ENCODE data around the gene MAP7D3.

MAP7D3 gene

DNA sequence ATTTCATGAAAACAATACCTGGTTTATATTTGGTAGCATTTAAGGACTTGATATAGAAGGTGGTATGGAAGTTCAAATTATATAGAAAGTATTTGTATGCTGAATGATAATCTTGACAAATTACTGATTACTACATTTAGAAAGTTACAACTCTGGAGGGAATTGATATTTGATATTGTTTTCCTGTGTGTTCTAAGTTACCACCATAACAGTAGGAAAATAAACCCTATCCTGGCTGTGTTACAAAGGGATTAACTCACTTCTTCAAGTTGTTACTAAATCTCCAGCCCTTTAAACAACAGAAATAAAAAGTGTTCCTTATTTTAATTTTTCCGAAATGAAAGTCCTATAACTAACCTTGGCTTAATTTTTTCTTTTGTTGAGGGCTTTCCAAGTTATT is 67.3 kb downstream of the MAP7D3 start:
- in situ Hi-C loops (cut with MboI; ENCODE audit: low sequenced_read_pairs): no loop called here

DNA sequence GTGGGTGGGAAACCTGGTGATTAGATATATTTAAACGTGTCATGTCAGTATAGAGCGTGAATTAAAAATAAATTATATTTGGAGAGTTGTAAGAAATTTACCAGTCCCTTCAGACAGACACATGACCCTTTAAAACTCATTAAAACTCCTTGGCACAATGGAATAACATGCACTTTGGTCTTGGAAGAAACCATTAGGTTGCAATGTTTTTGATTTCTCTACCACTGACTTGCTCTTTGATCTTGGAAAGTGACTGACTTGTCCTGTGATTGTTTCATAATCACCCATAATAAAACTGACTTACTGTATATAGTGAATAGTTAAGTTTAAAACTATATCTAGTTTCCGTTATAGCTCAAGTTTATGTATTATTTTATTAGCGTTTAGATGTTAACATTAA is 68.0 kb downstream of the MAP7D3 start:
- in situ Hi-C loops (cut with MboI; ENCODE audit: low sequenced_read_pairs): no loop called here

DNA sequence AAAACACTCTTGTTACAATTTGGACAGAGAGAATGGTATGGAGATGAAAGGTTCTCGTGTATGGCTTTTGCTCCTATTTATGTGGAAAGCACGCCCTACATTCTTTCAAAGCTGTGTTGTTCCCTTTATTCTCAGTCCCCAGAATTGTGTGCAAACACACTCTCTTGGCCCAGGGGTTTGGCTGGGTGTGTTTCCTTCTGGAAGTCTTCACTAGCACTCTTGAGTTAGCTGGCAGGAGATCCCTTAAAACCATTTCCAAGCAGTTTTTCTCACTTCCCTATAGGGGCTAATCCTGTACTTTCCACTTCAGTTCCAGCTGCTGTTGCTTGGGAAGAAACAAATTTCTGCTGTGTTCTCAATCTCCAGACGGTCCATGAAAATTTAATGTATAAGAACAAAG is 68.8 kb downstream of the MAP7D3 start:
- in situ Hi-C loops (cut with MboI; ENCODE audit: low sequenced_read_pairs): no loop called here

DNA sequence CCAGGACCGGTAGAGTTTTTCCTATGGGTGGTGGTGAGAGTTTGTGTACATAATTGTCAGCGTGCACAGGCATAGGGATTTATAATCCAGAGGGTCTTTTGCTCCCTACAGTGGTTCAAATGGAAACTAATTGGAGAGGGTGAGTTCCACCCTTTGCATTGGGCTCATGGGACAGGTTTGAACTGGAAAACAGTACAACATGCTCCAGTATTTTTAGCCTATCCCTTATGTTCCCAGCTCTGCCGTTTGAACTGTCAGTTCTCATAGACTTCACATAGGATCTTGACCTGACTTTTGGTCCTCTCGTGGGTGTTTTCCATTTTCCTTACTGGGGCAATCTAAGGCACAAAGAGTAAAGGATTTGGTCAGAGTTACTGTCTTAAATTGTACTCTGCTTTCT is 72.1 kb downstream of the MAP7D3 start:
- in situ Hi-C loops (cut with MboI; ENCODE audit: low sequenced_read_pairs): no loop called here

DNA sequence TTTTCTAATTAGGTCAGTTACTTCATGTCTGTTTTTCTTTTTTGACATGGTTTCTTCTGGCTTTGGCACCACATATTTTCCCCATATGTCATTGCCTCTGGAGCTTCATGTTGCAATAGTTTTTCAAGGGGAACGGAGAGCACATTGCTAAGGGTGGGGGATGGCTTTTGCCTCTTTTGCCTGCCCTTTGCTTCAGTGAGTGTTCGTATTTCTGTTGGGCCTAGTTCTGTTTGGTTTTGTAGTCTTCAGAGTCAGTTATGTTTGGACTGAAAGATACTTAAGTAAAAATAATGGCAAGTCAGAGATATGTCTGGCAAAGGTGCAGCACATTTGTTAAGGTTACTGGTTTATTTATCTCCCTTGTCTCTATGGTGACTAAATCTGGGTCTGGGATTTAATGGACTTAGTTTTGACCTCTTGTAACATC is 74.8 kb downstream of the MAP7D3 start:
- in situ Hi-C loops (cut with MboI; ENCODE audit: low sequenced_read_pairs): no loop called here

DNA sequence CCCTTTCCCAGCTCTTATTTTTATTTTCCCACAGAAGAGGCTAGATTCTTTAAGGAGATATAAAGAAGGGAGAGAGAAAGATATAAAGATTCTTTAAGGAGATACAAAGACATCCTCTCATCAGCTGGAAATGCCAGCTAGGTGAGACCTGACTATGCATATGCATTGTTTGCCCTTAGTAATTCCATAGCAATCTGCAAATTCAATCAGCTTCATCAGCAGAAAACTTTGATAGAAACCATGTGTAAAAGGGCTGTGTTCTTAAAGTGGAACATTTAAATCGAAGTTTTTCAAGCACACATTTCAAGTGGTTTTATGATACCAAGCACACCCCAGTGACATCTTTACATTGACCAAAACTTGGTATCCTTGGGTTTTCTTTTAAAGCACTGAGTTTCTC is 79.8 kb downstream of the MAP7D3 start:
- in situ Hi-C loops (cut with MboI; ENCODE audit: low sequenced_read_pairs): loop anchor here (25.0 kb wide), 1 partner anchor 134 kb away; no protein-coding TSS in a partner anchor

DNA sequence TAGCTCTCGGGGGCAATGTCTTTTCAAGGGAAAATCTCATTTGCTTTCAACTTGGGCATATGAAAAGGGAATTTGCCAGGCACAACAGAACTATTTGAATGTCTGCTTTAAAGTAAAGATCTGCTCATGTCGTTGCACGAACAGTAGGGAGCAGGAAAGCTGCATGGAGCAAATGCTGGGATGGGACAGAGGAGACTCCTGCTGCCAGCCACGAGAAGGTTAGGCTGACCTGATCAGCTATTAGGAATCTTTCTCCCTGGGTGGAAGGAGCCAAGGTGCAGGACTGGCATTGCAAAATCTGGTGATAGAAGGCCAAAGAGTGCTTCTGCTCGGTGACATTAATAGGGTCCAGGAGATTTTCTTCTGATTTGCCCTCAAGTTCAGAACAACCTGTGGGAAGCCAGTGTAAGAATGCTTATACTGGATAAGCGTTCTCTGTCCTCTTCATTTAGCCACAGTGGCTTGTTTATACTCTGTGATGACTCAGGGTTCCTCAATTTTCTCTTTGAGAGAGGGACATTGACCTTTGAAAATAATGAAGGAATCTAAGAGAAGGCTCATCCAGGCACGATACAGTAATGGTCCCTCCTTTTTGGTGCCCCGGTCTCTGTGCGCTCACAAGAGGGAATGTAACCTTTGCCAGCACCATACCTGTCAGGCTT is 80.9 kb downstream of the MAP7D3 start:
- in situ Hi-C loops (cut with MboI; ENCODE audit: low sequenced_read_pairs): loop anchor here (25.0 kb wide), 1 partner anchor 133 kb away; no protein-coding TSS in a partner anchor

DNA sequence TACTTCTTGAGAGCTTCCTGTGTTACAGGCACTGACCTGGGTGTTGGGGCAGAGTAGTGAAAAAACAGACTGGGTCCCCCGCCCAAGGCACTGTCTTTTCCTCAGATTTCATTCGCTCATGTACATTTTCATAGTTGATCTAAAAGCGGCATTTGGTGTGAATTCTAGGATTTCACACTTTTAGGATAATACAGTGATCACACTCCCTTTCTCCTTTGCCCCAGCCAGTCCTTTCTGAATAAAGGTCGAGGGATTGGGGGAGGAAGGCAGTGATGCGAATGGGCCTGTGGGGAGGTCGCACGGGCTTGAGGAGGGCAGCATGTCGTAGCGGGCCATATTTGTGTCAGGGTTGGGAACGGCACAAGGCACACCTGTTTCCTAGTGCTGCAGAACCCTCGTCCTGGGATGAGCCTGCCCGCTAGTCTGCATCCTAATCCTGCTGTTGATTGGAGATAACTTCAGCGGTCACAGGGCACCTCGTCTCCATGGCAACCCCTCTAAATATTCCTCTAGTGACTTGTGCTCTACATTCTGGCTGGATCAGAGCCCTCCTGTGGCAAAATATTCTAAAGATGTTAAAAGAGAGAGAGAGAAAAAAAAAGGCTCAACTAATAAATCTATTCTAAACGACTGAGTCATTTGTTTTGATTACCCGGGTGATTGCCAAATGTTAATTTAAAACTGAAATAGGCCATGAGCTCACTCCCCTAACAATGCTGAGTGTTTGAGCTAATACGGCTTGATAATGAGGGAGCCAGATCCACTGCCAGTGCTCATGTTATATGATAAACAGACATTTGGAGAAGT is 82.1 kb downstream of the MAP7D3 start:
- in situ Hi-C loops (cut with MboI; ENCODE audit: low sequenced_read_pairs): loop anchor here (25.0 kb wide), 1 partner anchor 132 kb away; no protein-coding TSS in a partner anchor

DNA sequence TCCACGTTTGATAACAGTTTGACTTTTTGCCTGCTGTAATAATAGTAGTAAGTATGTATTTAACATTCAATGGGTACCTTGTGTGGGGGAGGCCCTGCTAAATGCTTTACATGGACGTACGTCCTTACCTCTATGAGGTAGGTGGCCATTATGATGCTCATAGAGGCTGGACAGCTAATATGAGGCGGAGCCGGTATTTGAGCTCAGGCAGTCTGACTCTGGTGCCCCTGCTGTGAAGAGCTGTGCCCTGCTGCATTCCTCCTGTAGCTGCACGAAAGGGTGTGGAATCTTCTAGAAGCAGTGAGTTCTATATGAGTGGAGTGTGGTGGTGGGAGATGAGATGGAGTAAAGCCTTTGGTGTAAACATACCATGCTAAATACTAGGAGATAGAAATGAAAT is 83.2 kb downstream of the MAP7D3 start:
- in situ Hi-C loops (cut with MboI; ENCODE audit: low sequenced_read_pairs): loop anchor here (25.0 kb wide), 1 partner anchor 131 kb away; no protein-coding TSS in a partner anchor

DNA sequence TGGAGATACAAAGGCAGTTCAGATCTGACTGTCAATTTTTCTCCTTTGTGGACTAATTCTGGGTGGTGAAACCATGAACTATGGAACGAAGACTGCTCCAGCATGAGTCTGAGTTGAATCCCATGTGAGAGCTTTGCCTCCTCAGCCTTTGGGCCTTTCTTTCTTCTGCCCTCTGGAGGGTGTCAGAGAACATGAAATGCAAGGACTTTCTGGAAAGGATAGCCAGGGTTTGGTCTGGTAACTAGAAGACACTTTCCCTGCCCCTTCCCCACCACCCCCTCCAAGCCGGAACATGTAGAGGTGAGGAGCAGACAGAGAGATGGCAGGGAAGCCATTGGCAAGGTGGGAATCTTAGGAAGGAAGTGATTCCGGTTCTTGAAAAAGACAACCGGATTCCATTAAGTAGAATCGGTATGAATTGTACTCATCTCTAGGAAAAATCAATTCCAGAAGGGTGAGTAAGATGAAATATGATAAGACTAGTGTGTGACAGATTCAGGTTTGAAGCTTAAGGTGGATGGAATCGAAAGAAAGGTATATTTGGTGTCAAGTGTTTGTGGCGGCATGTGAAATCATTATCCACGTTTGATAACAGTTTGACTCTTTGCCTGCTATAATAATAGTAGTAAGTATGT is 84.9 kb downstream of the MAP7D3 start:
- in situ Hi-C loops (cut with MboI; ENCODE audit: low sequenced_read_pairs): loop anchor here (25.0 kb wide), 1 partner anchor 129 kb away; no protein-coding TSS in a partner anchor

DNA sequence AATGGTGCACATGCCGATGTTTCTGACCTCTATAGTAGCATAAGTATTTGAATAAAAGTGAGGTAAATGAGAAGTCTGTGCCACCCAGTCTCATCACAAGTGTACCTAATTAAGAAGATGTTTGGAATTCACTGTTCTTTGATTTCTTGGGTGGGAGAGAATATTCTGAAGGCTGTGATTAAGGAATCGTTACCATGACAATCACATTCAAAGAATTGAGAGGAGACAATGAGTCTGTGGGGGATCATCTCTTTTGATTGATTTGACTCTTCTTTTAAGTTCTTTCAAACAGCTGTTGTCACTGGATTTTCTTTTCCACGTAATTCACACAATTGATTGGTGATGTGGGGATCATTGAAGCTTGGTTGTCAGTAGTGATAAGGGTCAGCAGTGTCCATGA is 85.8 kb downstream of the MAP7D3 start:
- in situ Hi-C loops (cut with MboI; ENCODE audit: low sequenced_read_pairs): loop anchor here (25.0 kb wide), 1 partner anchor 128 kb away; no protein-coding TSS in a partner anchor

DNA sequence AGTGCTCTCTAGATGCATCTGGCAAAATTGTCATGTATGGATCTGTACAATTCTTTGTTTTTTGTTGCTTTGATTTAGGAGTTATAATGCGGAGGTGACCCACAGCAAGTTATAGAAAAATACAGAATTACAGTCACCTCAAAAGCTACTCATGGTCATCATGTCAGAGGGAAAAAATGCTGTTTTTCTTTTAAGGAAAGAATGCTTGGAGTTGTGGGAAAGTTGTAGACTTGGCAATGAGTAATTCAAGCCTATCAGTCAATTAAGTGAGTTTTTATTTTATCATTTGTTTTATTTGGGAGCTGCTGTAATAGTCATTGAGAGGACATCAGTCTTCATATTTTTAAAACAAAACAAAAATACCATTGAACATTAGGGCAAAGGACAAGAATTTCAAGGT is 87.5 kb downstream of the MAP7D3 start:
- in situ Hi-C loops (cut with MboI; ENCODE audit: low sequenced_read_pairs): loop anchor here (25.0 kb wide), 1 partner anchor 126 kb away; no protein-coding TSS in a partner anchor

Measured in HL-60/S4 treated with phorbol 12-myristate 13-acetate at 8.2 ng/mL for 4 days and 3 days (cell line).